ENCODE data around the gene PIK3R3.

PIK3R3 gene

DNA sequence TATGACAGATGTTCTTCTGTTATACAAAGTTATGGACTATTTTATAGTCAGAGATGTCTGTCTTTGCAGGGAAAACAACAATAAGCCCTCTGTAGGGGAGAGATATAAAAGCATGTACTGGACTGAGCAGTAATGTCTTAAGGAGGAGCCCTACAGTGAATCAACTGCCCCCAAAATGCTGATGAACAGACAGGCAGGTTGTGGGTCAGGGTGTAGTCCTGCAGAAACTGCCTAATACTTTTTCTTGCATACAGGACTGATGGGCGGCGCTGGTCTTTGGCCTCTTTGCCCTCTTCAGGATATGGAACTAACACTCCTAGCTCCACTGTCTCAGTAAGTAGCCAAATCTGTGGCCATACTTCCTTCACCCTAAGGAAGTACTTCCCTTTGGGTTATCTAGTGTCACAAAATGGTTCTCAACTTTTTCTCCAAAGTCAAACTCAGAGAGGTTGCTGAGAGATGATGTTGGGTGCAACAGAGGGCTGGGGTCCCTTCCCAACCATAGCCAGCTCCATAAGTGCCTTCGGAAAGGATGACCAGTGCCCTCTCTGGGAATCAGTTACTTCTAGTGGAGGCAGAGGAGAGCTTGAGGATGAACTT lies 129.8 kb downstream of the PIK3R3 start:
- TF ChIP-seq, protein P1, sequence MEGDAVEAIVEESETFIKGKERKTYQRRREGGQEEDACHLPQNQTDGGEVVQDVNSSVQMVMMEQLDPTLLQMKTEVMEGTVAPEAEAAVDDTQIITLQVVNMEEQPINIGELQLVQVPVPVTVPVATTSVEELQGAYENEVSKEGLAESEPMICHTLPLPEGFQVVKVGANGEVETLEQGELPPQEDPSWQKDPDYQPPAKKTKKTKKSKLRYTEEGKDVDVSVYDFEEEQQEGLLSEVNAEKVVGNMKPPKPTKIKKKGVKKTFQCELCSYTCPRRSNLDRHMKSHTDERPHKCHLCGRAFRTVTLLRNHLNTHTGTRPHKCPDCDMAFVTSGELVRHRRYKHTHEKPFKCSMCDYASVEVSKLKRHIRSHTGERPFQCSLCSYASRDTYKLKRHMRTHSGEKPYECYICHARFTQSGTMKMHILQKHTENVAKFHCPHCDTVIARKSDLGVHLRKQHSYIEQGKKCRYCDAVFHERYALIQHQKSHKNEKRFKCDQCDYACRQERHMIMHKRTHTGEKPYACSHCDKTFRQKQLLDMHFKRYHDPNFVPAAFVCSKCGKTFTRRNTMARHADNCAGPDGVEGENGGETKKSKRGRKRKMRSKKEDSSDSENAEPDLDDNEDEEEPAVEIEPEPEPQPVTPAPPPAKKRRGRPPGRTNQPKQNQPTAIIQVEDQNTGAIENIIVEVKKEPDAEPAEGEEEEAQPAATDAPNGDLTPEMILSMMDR (IDR thresholded peaks at IDR 0.05), result no peak
- no peaks in the 10 kb centered on the region for H3K27me3 ChIP-seq
- H3K27ac ChIP-seq, result no peak overlapping the region
- H3K4me1 ChIP-seq (ENCODE audit: control insufficient read depth in 1 of 2, insufficient read depth in 1 of 2, low read depth in 1 of 2, low read length in 1 of 2), result peaks cover 11 to 15% of the 10 kb centered on the region in 2 experiments
- no peak overlapping the region for H3K4me3 ChIP-seq (ENCODE audit: low read depth in 1 of 2, low read length in 1 of 2)
- H3K9me3 ChIP-seq, result no peaks in the 10 kb centered on the region
- peaks cover 52% of the 10 kb centered on the region for H3K36me3 ChIP-seq

DNA sequence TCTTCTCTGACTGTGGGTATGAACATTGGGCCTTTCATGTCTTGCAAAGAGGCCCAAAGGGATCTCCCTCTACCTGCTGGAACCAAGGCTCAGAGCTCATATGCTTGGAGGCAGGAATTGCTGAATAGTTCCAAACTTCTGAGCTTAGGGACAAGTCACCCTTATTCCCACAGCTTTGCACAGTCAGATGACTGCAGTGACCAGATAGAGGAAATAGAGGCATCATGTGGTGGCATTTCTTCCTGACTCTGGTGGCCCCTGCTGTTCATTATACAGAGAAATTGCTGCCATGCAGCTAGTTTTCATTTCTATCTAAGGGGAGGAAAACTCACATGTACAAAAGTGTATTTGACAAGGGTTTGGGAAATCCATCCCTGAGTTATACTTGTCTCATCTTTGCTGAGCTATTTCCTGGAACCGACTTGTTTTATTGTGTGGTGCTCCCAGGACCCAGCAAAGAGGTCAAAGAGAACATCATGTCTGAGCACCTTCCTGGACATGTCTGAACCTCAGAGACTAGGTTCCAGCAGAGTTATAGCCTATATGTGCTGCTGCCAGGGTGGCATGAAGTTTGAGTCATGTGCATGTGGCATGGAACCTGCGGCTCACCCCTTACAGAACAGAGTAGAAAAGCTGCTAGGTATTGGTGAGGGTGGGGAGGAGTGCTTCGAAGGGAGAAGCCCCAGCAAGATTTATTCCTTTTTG lies 131.2 kb downstream of the PIK3R3 start:
- Histone ChIP-seq H3K9me3 (no peaks in the 10 kb centered on the region), H3K4me1 (ENCODE audit: control insufficient read depth in 1 of 2, insufficient read depth in 1 of 2, low read depth in 1 of 2, low read length in 1 of 2) (peaks cover 11 to 15% of the 10 kb centered on the region in 2 experiments), H3K36me3 (peaks cover 37% of the 10 kb centered on the region), H3K4me3 (ENCODE audit: low read depth in 1 of 2, low read length in 1 of 2) (no peak overlapping the region), H3K27ac (no peak overlapping the region), H3K27me3 (no peaks in the 10 kb centered on the region)
- TF ChIP-seq, protein P1 (IDR thresholded peaks at IDR 0.05), result no peak

DNA sequence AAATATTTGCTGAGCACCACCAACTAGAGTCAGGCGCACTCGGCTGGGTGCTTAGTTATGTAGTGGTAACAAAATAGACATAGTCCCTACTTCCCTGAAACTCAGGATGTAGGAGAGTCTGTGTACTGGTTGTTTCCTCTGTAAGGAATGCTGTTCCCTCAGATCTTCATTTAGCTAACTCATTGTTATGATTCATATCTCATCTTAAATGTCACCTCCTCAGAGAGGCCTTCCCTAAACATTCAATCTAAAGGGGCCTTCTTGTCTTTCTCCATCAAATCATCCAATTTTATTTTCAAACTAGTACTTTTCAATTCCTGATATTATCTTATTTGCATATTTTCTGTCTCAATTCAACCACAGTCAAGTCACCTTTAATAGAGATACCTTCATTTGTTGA lies 132.9 kb downstream of the PIK3R3 start:
- peaks cover 11 to 15% of the 10 kb centered on the region in 2 experiments for H3K4me1 ChIP-seq (ENCODE audit: control insufficient read depth in 1 of 2, insufficient read depth in 1 of 2, low read depth in 1 of 2, low read length in 1 of 2)
- no peak overlapping the region for H3K4me3 ChIP-seq (ENCODE audit: low read depth in 1 of 2, low read length in 1 of 2)
- H3K27ac ChIP-seq, result no peak overlapping the region
- H3K9me3 ChIP-seq, result no peaks in the 10 kb centered on the region
- H3K27me3 ChIP-seq, result no peaks in the 10 kb centered on the region
- TF ChIP-seq, protein P1 (IDR thresholded peaks at IDR 0.05), result no peak
- H3K36me3 ChIP-seq, result peaks cover 23% of the 10 kb centered on the region

DNA sequence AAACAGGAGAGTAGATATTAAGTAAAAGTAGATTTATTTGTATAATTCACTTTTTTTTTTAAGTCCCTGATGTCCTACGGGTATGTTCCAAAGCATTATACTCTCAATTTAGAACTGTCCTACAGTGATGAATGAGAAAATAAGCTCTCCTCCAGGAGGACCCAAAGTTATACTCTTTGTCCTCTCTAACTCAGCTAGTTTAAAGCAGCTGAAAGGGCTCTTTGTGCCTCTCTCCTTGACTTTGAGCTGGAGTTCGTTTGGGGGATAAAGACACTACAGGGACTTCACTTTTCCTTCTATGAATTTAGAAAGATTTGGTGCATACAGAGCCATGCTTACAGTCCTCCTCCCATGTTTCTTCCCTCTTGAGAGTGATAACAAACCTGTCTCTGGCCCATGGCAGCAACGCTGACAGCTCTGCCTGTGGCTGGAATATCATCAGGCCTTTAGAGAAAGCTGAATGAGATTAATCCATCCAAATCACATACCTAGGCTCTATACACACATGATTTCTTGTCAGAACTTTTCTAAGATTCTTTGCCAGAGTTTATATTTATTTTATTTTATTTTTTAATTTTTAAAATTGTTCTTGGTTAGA lies 134.3 kb downstream of the PIK3R3 start:
- H3K36me3 ChIP-seq, result peaks cover 22% of the 10 kb centered on the region
- H3K4me3 ChIP-seq (ENCODE audit: low read depth in 1 of 2, low read length in 1 of 2), result no peak overlapping the region
- no peak overlapping the region for H3K27ac ChIP-seq
- no peaks in the 10 kb centered on the region for H3K27me3 ChIP-seq
- peaks cover 4 to 8% of the 10 kb centered on the region in 2 experiments for H3K4me1 ChIP-seq (ENCODE audit: control insufficient read depth in 1 of 2, insufficient read depth in 1 of 2, low read depth in 1 of 2, low read length in 1 of 2)
- TF ChIP-seq, protein P1 (IDR thresholded peaks at IDR 0.05), result no peak
- no peaks in the 10 kb centered on the region for H3K9me3 ChIP-seq

DNA sequence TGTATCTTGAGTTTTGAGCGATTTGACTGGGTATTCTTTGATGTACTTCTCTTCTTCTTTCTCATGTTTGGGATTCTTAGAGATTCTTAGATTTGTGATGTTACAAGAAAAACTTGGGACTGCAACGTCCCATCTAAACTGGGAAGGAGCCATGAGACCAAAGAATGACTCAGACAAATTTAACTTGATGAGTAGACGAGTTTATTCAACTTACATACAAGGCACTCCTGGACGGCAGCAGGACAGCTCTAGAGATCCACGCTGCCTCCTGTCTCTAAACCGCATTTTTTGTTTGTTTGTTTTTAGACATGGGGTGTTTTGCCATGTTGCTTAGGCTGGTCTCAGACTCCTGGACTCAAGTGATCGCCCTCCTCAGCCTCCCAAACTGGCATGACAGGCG lies 137.1 kb downstream of the PIK3R3 start:
- Histone ChIP-seq H3K27me3 (no peaks in the 10 kb centered on the region), H3K27ac (no peak overlapping the region), H3K9me3 (no peaks in the 10 kb centered on the region), H3K36me3 (peaks cover 16% of the 10 kb centered on the region), H3K4me3 (ENCODE audit: low read depth in 1 of 2, low read length in 1 of 2) (no peak overlapping the region), H3K4me1 (ENCODE audit: control insufficient read depth in 1 of 2, insufficient read depth in 1 of 2, low read depth in 1 of 2, low read length in 1 of 2) (no peaks in the 10 kb centered on the region)
- TF ChIP-seq, protein P1 (IDR thresholded peaks at IDR 0.05), result no peak

Data from neutrophil (primary cell).